ENCODE data around the gene PLPP3. TPM values are rescaled to one million over a fixed set of nuclear protein-coding genes. Genes with fewer than 3 reads are reported as not detected.
"Not testable (repeated sequence)": the region's sequence is repeated elsewhere in the genome, so short reads cannot be mapped to it uniquely, and the experiment has no call there.

Gene PLPP3
- polyA plus RNA-seq, 3 donors: 0.21 to 0.32 TPM; not detected in 1

DNA sequence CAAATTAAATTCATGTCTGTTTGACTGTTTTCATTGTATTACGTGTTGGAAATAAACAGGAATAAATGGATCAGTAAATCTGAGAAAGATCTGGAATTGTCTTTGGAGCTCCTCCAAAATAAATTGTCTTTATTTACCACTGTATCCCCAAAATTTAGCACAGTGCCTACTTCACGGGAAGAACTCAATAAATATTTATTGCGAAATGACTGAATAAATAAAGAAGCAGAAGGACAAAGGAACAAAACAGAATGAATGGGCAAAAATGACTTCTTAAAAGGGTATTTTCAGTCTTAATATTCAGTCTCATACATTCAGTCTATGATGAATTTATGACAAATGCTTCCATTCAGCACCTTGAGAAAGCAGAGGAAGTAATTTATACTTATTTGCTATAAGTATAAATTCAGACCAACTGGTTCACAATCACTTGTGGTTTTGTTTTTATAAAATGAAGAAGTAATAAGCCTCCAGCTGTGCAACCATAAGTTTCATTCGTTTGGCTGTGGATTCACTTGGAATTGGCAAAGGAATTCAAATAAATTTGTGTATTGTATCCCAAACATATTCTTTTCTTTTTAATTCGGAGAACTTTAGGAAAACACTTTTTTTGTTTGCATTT lies 46.6 kb upstream of the PLPP3 start:
- Mint-ChIP-seq H3K27ac (no peak overlapping the region), H3K4me1 (peaks cover 4% of the 10 kb centered on the region), H3K27me3 (ENCODE audit: low read depth in 3 of 3) (peaks cover 8 to 12% (median 11%) of the 10 kb centered on the region in 3 donors), H3K4me3 (no peak overlapping the region), H3K9me3 (peaks cover 0 to 4% (median 3%) of the 10 kb centered on the region in 7 donors), H3K36me3 (no peaks in the 10 kb centered on the region)
- TF ChIP-seq CTCF (IDR thresholded peaks at IDR 0.05): no peak
- Histone ChIP-seq H4K20me1 (ENCODE audit: insufficient read depth, low read length) (no peaks in the 10 kb centered on the region), H3K27ac (ENCODE audit: low read depth in 1 of 2, low read length in 2 of 2) (no peak overlapping the region), H3K36me3 (replicated peaks in 1 of 2; ENCODE audit: control insufficient read depth in 1 of 2, insufficient read depth in 2 of 2, low read length in 2 of 2) (no peaks in the 10 kb centered on the region), H3K79me2 (ENCODE audit: insufficient read depth, low read length) (no peaks in the 10 kb centered on the region), H3K4me1 (ENCODE audit: control insufficient read depth in 1 of 2, insufficient read depth in 2 of 2, low read length in 2 of 2) (no peaks in the 10 kb centered on the region), H2AFZ (ENCODE audit: insufficient read depth, low read depth, low read length, poor library complexity, severe bottlenecking) (no peak overlapping the region), H3K9ac (ENCODE audit: insufficient read depth, low read length, poor library complexity, severe bottlenecking) (no peak overlapping the region), H3K4me2 (replicated peaks; ENCODE audit: extremely low read depth, low read length, poor library complexity, severe bottlenecking) (no peak overlapping the region), H3K9me3 (replicated peaks in 1 of 2; ENCODE audit: control insufficient read depth in 1 of 2, insufficient read depth in 1 of 2, low read length in 2 of 2) (peaks cover 0 to 4% of the 10 kb centered on the region in 2 donors), H3K4me3 (replicated peaks in 1 of 3; ENCODE audit: low read depth in 2 of 3, low read length in 3 of 3) (no peak overlapping the region), H3K27me3 (ENCODE audit: control insufficient read depth in 2 of 2, insufficient read depth in 2 of 2, low read length in 2 of 2) (no peaks in the 10 kb centered on the region)
- intact Hi-C loops (cut with micrococcal nuclease): no loop called here
- no CpG with 5 or more reads among the region's 5 CpGs for WGBS (ENCODE audit: insufficient coverage)
- no peak for DNase-seq

- Mint-ChIP-seq H3K27me3 (ENCODE audit: low read depth in 3 of 3) (peaks cover 3% of the 10 kb centered on the region in 3 donors), H3K36me3 (no peaks in the 10 kb centered on the region), H3K4me1 (no peaks in the 10 kb centered on the region), H3K9me3 (peaks cover 0 to 12% (median 7%) of the 10 kb centered on the region in 7 donors), H3K4me3 (no peak overlapping the region), H3K27ac (no peak overlapping the region)
- Histone ChIP-seq H3K9me3 (replicated peaks in 1 of 2; ENCODE audit: control insufficient read depth in 1 of 2, insufficient read depth in 1 of 2, low read length in 2 of 2) (no peaks in the 10 kb centered on the region), H3K4me1 (ENCODE audit: control insufficient read depth in 1 of 2, insufficient read depth in 2 of 2, low read length in 2 of 2) (no peaks in the 10 kb centered on the region), H3K36me3 (replicated peaks in 1 of 2; ENCODE audit: control insufficient read depth in 1 of 2, insufficient read depth in 2 of 2, low read length in 2 of 2) (no peaks in the 10 kb centered on the region), H3K9ac (ENCODE audit: insufficient read depth, low read length, poor library complexity, severe bottlenecking) (no peak overlapping the region), H2AFZ (ENCODE audit: insufficient read depth, low read depth, low read length, poor library complexity, severe bottlenecking) (no peak overlapping the region), H4K20me1 (ENCODE audit: insufficient read depth, low read length) (no peaks in the 10 kb centered on the region), H3K27ac (ENCODE audit: low read depth in 1 of 2, low read length in 2 of 2) (no peak overlapping the region), H3K4me2 (replicated peaks; ENCODE audit: extremely low read depth, low read length, poor library complexity, severe bottlenecking) (no peak overlapping the region), H3K4me3 (replicated peaks in 1 of 3; ENCODE audit: low read depth in 2 of 3, low read length in 3 of 3) (no peak overlapping the region), H3K27me3 (ENCODE audit: control insufficient read depth in 2 of 2, insufficient read depth in 2 of 2, low read length in 2 of 2) (no peaks in the 10 kb centered on the region), H3K79me2 (ENCODE audit: insufficient read depth, low read length) (no peaks in the 10 kb centered on the region)
- intact Hi-C loops (cut with micrococcal nuclease): no loop called here
- WGBS (ENCODE audit: insufficient coverage): 93% methylated on average over 2 of the region's 2 CpGs
- TF ChIP-seq CTCF (IDR thresholded peaks at IDR 0.05): no peak
- no peak for DNase-seq
Measured at GRCh38 chr1:56617141-56617540, 37.8 kb upstream of the PLPP3 start.

GRCh38 chr1:56610770-56611169 lies 31.4 kb upstream of the PLPP3 start:
- H3K4me3 ChIP-seq (replicated peaks in 1 of 3; ENCODE audit: low read depth in 2 of 3, low read length in 3 of 3); H3K27ac ChIP-seq (ENCODE audit: low read depth in 1 of 2, low read length in 2 of 2); H3K4me1 Mint-ChIP-seq; H3K27me3 Mint-ChIP-seq (ENCODE audit: low read depth in 3 of 3); H3K36me3 Mint-ChIP-seq; H3K4me2 ChIP-seq (replicated peaks; ENCODE audit: extremely low read depth, low read length, poor library complexity, severe bottlenecking); H3K79me2 ChIP-seq (ENCODE audit: insufficient read depth, low read length); intact Hi-C loops (cut with micrococcal nuclease); H3K9ac ChIP-seq (ENCODE audit: insufficient read depth, low read length, poor library complexity, severe bottlenecking); DNase-seq; H2AFZ ChIP-seq (ENCODE audit: insufficient read depth, low read depth, low read length, poor library complexity, severe bottlenecking); H3K4me1 ChIP-seq (ENCODE audit: control insufficient read depth in 1 of 2, insufficient read depth in 2 of 2, low read length in 2 of 2); H3K27ac Mint-ChIP-seq; H3K36me3 ChIP-seq (replicated peaks in 1 of 2; ENCODE audit: control insufficient read depth in 1 of 2, insufficient read depth in 2 of 2, low read length in 2 of 2); H3K27me3 ChIP-seq (ENCODE audit: control insufficient read depth in 2 of 2, insufficient read depth in 2 of 2, low read length in 2 of 2); H3K4me3 Mint-ChIP-seq; H3K9me3 ChIP-seq (replicated peaks in 1 of 2; ENCODE audit: control insufficient read depth in 1 of 2, insufficient read depth in 1 of 2, low read length in 2 of 2); H4K20me1 ChIP-seq (ENCODE audit: insufficient read depth, low read length): not testable (repeated sequence)
- WGBS (ENCODE audit: insufficient coverage): 100% methylated on average over 3 of the region's 6 CpGs
- H3K9me3 Mint-ChIP-seq: peaks cover 0 to 22% (median 13%) of the 10 kb centered on the region in 7 donors
